ENCODE measurements around the gene MYO7B. TPM values are rescaled to one million over a fixed set of nuclear protein-coding genes. Genes with fewer than 3 reads are reported as not detected.

The MYO7B gene
- total RNA-seq, 1 donor from 2014 or later: 1.6 TPM

DNA sequence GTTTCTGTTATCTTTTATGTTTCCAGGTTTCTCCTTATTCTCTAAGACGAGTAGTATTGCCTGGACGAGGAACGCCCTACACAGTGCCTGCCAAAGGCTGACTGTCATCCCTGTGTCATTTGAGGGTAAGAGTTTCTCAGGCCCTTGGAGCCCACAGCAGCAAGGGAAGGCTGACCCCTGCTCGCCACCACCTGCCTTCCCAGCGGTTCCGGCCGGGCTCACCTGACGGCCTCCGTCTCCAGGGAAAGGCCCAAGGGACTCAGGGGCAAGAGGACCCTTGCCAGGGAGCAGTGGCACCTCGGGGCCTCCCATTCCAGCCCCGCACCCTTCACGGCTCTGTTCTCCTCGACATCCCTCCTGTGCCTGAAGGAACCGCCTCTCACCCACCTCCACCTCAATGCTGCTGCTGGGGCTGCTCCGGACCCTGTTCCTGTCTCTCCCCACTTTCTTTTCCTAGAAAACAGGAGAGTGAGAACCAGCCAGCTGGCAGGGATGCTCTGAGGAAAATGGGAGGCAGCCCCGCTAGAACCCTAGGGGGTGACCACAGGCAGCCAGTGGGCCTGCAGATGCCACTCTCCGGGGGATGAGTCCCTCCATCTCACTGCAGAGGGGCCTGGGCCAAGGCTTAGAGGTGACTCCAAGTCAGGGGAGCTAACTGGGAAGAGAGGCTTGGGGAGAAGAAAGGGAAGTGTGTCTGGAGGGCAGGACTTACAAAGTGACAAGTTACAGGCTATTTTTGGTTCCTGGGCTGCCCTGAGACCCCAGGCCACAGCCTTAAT is 138.0 kb downstream of the MYO7B start:
- intact Hi-C loops (cut with micrococcal nuclease): no loop called here

DNA sequence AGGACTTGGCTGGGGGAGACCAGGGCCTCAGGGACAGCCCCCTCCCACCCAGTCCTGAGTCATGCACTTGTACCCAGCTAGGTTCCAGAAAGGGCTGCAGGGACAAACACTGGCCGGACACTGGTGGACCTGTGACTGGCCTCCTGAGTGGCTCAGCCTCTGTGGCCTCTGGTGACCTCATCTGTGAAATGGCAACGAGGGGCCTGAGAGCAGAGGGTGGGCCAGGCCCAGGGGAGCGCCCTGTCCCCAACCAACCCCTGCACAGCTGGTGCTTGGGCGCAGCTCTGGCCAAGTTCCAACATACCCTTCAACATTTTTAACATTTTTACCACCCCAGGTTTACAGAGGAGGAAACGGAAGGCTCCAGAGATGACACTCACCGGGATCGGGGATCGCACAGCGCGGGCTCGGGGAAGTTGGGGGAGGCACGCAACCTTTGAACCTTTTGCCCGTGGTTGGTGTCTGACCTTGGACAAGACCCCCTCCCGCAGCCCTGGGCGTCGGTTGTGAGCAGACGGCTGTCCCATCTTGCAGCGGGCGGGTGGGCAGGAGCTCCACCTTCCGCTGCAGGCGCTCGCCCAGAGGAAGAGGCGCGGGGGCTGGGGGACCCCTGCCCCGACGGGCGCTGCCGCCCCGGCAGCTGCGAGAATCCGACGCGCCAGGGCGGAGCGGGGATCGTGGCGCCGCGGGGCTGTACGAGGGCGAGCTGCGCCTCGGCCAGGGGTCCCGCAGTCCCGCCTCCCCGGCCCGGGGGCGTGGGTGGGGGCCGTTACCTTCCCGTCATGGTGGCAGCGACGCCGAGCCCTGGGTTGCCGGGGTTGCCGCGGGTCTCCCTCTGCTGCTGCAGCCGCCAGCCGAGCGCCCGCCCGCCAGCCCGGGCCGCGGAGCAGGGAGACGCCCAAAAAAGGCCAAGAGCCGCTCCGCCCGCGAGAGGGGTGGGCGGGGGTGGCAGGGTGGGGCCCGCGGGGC is 139.0 kb downstream of the MYO7B start:
- intact Hi-C loops (cut with micrococcal nuclease): no loop called here

DNA sequence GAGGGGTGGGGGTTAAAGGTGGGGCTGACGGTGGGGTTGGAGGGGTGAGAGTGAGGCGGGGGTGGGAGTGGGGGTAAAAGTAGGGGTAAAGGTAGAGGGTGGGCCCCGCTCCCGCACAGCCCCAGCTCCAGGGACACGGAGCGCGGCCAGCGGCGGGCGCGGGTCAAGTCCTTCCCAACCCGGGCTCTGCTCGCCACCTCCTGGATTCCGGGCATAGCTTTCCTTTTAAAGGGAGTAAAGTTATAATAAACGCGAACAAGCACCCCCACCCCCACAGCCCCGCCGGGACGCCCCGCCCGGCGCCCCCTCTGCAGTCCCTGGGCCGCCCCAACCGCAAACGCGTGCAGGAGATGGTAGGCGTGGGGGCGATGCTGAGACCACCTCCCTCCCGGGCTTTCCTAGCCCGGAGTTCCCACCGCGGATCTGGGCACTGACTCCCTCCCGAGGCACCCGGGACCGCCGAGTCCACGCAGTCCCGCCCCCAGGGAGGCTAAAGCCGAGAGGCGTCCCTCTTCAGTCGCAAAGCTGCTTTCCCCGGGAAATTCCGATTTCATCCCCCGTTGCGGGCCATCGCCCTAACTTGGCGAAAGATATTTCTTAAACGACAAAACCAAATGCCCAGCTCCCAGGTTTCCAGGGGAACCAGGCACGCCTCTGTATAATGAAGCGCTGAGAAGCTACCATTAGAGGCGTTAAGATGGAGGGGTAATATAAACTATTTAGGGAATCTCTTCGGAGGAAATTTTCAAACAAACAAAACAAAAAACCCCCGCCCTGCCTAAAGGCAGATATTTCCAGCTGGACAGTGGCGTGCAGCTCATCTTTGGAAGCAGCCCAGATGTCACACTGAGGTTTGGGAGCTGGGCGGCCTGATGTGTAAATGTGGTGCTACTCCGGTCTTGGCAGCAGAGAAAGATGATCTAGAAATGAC is 140.1 kb downstream of the MYO7B start, which contains the start of gene LIMS2:
LIMS2 (minus strand) TSS at position 200 of the 931 bp plus-strand sequence. CDS start 506 bp downstream, outside the sequence.
- intact Hi-C loops (cut with micrococcal nuclease): no loop called here

DNA sequence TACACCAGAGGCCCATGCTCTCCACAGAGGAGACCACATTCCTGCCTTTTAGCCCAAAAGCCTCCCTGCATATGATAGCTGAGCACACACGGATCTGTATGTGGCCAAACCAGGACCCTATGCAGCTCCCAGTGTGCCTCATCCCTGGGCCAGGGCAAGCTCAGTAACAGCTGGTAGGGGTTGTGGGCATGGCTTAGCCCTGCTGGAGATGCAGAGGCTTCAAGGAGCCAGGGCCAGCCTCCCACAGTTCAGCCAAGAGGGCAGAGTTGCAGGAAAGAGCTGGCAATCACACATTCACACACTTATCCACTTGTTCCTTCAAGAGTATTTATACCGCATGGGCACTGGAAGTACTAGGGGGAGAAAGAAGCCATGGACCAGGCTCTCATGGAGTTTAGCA is 141.4 kb downstream of the MYO7B start:
- intact Hi-C loops (cut with micrococcal nuclease): no loop called here

DNA sequence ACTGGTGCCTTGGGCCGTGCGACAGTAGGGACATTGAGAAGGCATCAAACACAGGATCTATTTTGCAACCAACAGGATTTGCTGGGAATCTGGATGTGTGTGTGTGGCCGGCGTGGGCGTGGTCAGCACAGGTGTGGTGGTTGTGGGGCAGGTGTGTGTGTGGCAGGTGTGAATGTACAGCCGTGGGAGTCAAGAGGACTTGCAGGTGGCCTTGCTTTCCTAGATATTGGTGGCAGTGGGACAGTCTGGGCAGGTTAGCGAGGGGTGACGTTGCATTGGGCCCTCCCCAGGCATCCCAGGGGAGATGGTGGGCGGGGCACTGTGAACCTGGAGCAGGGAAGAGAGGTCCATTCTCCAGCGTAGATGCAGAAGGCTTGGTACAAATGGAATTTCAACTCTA is 143.0 kb downstream of the MYO7B start:
- intact Hi-C loops (cut with micrococcal nuclease): no loop called here

DNA sequence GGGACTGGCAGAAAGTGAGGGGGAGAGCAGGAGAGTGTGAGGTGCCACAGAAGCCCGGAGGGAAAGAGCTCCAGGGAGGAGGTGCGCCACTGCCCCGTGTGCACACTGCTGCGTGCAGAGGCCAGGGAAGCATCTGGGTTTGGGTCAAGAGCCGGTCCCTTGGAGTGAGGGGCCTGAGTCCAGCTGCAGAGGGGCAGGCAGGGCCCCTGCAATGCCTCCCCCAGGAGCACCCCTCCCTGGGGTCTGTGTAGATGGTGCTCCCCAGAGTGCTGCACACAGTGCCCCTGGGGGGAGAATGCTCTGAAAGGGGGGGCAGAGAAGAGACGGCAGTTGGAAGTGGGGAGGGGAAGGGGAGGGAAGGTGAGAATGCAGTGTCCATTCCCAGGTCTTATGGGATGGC is 143.5 kb downstream of the MYO7B start:
- intact Hi-C loops (cut with micrococcal nuclease): no loop called here

DNA sequence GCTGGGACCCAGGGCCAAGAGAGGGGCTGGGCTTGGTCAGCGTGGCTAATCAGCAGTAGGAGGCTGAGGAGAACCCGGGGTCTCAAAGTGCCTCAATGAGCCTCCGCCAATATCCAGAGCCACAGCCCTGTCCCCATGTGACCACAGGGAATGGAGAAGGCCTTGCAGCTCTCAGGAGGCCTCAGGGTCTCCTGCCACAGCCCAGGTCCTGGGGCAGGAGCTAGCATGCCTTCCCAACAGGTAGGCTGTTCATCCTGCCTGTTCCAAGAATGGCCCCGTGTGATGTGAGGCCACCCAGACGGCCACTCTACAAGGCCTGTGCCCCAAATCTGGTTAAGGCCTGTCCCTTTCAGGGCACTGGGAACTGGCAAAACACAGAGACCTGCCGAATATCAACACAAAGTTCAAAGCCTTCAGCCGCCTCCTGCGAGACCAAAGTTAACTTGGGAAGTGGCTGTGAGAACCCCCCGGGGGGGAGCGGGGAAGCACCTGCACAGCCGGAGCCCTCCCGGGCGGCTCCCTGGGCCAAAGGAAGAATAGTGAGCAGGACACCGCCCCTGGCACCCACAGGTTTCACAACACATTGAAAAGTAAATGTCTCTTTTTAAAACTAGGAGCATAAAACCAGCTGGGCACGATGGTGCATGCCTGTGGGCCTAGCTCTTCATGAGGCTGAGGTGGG is 144.3 kb downstream of the MYO7B start:
- intact Hi-C loops (cut with micrococcal nuclease): no loop called here

DNA sequence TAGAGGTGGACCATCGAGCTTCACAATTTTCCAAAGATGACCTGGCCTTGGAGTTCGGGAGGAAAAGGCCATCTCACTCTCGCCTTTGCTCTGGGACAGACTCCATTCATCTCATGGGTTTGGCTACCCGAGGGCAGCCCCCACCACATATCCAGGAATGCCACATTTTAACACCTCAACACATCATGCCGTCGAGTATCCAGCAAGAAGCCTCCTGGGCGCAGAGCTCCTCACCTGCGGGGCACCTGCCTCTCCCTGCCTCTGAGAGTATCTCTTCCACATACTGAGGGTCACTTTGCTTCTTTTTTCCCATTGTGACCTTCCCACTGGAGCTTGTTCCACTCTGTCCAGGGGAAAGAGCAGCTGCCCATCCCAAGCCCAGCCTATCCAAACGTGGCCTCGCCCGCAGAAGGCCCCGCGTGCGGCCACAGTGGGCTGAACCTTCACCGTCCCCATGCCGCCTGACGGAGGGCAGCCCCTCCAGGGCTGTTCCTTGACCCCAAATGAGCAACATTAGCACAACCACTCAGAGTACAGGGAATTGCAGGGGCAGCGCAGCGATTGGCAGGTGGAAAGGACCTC is 145.3 kb downstream of the MYO7B start:
- intact Hi-C loops (cut with micrococcal nuclease): no loop called here

DNA sequence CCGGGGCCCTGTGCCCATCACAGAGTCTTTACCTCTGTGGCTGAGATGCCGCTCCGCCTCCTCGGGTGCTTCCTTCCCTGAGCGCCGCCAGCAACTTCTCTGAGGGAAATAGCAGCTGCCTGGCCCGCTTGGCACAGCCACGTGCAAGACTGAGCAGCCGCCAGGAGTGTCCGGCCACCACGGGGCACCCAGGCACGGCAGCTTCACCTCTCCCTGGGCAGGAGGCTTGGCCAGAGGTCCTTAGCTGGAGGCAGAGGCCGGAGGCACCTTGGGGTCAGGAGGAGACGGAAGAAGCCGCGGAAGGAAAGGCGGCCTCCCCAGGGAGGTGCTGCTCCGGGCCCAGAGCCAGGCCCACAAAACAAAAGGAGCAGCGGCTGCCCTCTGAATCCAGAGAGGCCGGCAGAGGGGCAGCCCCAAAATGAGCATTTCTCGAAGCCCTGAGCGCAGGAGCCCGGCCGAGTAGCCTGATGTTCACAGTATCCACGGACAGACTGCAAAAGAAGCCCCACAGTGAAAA is 145.9 kb downstream of the MYO7B start:
- intact Hi-C loops (cut with micrococcal nuclease): no loop called here

DNA sequence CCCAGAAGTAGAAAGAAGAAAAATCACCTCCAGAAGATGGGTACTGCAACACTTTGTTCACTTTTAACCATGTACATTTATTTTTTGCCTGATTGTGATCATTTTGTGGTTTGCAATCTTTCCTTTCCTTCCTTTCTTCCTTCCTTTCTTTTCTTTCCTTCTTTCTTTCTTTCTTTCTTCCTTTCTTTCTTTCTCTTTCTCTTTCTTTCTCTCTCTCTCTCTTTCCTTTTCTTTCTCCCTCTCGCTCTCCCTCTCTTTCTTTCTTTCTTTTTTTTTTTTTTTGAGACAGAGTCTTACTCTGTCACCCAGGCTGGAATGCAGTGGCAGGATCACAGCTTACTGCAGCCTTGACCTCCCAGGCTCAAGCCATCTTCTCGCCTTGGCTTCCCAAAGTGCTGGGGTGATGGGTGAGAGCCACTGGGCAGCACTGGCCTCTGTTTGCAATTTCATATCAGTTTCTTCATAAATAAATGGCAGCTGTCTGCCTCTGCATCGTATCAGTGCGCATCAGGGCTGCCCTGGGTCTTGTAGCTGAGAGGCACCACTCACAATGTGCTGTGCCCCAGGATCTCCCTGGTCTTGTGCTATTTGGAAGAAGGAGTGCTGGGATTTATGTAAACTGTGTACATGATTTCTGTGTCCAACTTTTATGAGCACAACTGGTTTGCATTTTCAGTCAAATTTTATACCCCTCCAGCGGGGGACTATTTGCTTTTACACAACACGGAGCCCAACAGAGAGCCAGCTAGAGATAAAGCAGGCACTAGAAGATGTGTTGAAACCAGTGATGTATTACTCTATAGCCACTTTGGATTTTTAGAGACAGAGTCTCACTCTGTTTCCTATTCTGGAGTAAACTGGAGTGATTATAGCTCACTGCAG is 146.7 kb downstream of the MYO7B start:
- intact Hi-C loops (cut with micrococcal nuclease): no loop called here

DNA sequence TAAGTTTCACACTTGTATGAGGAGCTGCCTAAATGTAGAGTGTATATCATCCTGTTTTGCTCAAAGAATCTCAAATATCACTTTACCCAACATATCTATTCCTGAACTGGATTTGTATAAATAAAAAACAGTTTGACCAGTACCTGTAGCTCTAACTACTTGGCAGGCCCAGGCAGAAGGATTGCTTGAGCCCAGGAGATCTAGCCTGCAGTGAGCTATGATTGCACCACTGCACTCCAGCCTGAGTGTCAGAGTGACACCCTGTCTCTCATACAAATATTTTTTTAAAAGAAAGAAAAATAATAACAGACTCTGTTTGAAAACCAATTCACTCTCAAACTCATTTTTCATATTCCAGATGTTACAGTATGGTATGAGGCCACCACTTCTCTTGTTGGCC is 147.6 kb downstream of the MYO7B start:
- intact Hi-C loops (cut with micrococcal nuclease): no loop called here

DNA sequence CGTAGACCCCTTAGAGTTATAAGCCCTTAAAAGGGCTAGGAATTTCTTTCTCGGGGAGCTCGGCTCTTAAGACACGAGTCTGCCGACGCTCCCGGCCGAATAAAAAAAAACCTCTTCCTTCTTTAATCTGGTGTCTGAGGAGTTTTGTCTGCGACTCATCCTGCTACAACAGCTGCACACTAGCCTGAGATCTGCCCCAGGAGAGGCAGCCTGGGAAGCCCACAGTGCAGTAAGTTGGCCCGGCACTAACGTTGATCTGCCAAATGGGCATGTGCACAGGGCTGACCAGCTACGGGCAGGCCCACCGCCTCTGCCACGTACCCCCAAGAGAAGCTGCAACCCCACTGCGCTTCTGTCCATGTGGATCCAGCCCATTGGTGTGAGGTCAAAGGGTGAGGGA is 148.3 kb downstream of the MYO7B start:
- intact Hi-C loops (cut with micrococcal nuclease): no loop called here

DNA sequence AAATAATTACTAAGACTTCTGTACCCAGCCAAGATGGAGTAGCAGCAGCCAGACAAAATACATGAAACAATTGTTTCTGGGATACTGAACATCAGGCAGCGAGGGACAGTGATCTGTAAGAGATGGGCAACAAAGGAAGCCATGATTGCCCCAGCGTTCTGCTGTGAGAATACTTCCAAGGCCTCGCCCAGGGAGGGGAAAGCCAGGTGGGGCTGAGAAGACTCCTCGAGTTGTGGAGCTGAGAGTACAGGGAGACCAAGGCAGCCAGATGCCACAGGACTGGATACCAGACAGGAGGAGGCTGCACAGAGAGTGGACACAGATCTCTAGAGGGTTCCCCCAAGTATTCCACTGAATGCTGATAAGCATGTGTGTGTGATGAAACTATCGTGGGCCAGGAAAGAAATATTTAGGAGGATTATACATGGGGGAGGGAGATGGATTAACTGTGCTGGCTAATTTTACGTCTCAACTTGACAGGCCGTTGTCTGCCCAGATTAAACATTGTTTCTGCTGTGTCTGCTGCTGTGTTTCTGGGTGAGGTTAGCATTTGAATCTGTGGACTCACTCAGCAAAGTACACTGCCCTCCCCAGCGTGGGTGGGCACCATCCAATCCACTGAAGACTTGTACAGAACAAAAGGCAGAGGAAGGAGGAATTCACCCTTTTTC is 150.1 kb downstream of the MYO7B start:
- intact Hi-C loops (cut with micrococcal nuclease): no loop called here

Other genes with a start within 250 kb of the MYO7B start
- 55.7 and 58.6 TPM in 2 replicates for gene ERCC3, start 241.5 kb upstream of the MYO7B start, total RNA-seq
- 52.6 and 52.8 TPM in 2 replicates for gene MAP3K2, start 147.7 kb upstream of the MYO7B start, total RNA-seq
- gene PROC, start 117.3 kb upstream of the MYO7B start, total RNA-seq: not detected in 2 replicates
- 44.3 and 44.6 TPM in 2 replicates for gene IWS1, start 9.2 kb upstream of the MYO7B start, total RNA-seq
- gene GPR17, start 110.5 kb downstream of the MYO7B start, total RNA-seq: not detected in 2 replicates
- gene LIMS2, start 139.8 kb downstream of the MYO7B start, total RNA-seq: 23.1 and 24.2 TPM in 2 replicates
- gene SFT2D3, start 165.8 kb downstream of the MYO7B start, total RNA-seq: 4.4 and 4.7 TPM in 2 replicates